H9 (cell line): ENCODE measurements around the gene DHCR7. TPM values are rescaled to one million over a fixed set of nuclear protein-coding genes. Genes with fewer than 3 reads are reported as not detected.

Experiments used
- DNase-seq: peaks from one replicate; pipeline ENCODE4 v3.0.0-alpha.2; 2017
- H2AFZ ChIP-seq: one replicate; pipeline ENCODE4 v1.6.1; 2013; ENCODE audit warnings: mild to moderate bottlenecking, low read length, control low read depth, moderate library complexity
- H2AK5ac ChIP-seq: 2 replicates; pipeline ENCODE4 v1.6.1; 2013; ENCODE audit warnings: low read length, control low read depth, mixed read lengths; ENCODE audit not compliant: insufficient read length
- H2BK120ac ChIP-seq: one replicate; pipeline ENCODE4 v1.6.1; 2013; ENCODE audit warnings: low read depth, mild to moderate bottlenecking, low read length, control low read depth, inconsistent platforms; ENCODE audit not compliant: poor library complexity, severe bottlenecking
- H2BK12ac ChIP-seq: 2 replicates; pipeline ENCODE4 v1.6.1; 2013; ENCODE audit warnings: low read length, control low read depth, mixed read lengths, low read depth; ENCODE audit not compliant: insufficient read length
- H2BK15ac ChIP-seq: 2 replicates; pipeline ENCODE4 v1.6.1; 2013; ENCODE audit warnings: low read depth, low read length, control low read depth
- H2BK20ac ChIP-seq: one replicate; pipeline ENCODE4 v1.6.1; 2013; ENCODE audit warnings: low read depth, mild to moderate bottlenecking, low read length, control low read depth, inconsistent platforms; ENCODE audit not compliant: poor library complexity, severe bottlenecking
- H2BK5ac ChIP-seq: 2 replicates; pipeline ENCODE4 v1.6.1; 2013; ENCODE audit warnings: low read length, control low read depth, mixed read lengths; ENCODE audit not compliant: insufficient read length
- H3K14ac ChIP-seq: 2 replicates; pipeline ENCODE4 v1.6.1; 2013; ENCODE audit warnings: low read length, control low read depth; ENCODE audit not compliant: insufficient read depth
- H3K18ac ChIP-seq: 2 replicates; pipeline ENCODE4 v1.6.1; 2013; ENCODE audit warnings: low read depth, mild to moderate bottlenecking, mixed read lengths, low read length, control low read depth; ENCODE audit not compliant: insufficient read length
- H3K23ac ChIP-seq: 2 replicates; pipeline ENCODE4 v1.6.1; 2013; ENCODE audit warnings: low read length, control low read depth, mixed read lengths, low read depth; ENCODE audit not compliant: insufficient read length
- H3K23me2 ChIP-seq: 2 replicates; pipeline ENCODE4 v1.6.1; 2013; ENCODE audit warnings: low read depth, mild to moderate bottlenecking, mixed read lengths, low read length, control low read depth; ENCODE audit not compliant: insufficient read length, poor library complexity, severe bottlenecking
- H3K27ac ChIP-seq: 2 replicates; pipeline ENCODE4 v1.5.1; 2013; ENCODE audit warnings: low read length, control low read depth, mixed read lengths, low read depth; ENCODE audit not compliant: insufficient read length
- H3K27me3 ChIP-seq: 2 replicates; pipeline ENCODE4 v1.6.1; 2013; ENCODE audit warnings: low read length, control low read depth, inconsistent platforms; ENCODE audit not compliant: insufficient read depth
- H3K4ac ChIP-seq: 2 replicates; pipeline ENCODE4 v1.6.1; 2013; ENCODE audit warnings: low read depth, mild to moderate bottlenecking, control low read depth, inconsistent platforms, low read length, moderate library complexity
- H3K4me1 ChIP-seq: 2 replicates; pipeline ENCODE4 v1.6.1; 2013; ENCODE audit warnings: low read length, control low read depth, inconsistent platforms; ENCODE audit not compliant: insufficient read depth
- H3K4me2 ChIP-seq: 2 replicates; pipeline ENCODE4 v1.6.1; 2013; ENCODE audit warnings: low read length, control low read depth, mixed read lengths; ENCODE audit not compliant: insufficient read length, insufficient read depth
- H3K56ac ChIP-seq: 2 replicates; pipeline ENCODE4 v1.6.1; 2013; ENCODE audit warnings: low read depth, mild to moderate bottlenecking, mixed read lengths, low read length, control low read depth; ENCODE audit not compliant: insufficient read length
- H3K79me1 ChIP-seq: 2 replicates; pipeline ENCODE4 v1.6.1; 2013; ENCODE audit warnings: low read depth, mild to moderate bottlenecking, moderate library complexity, low read length, control low read depth, inconsistent platforms; ENCODE audit not compliant: insufficient read depth, poor library complexity, severe bottlenecking
- H3K79me2 ChIP-seq: 2 replicates; pipeline ENCODE4 v1.6.1; 2013; ENCODE audit warnings: low read length, control low read depth, inconsistent platforms; ENCODE audit not compliant: insufficient read depth
- H3K9ac ChIP-seq: 2 replicates; pipeline ENCODE4 v1.6.1; 2013; ENCODE audit warnings: low read length, control low read depth, mixed read lengths; ENCODE audit not compliant: insufficient read length; ENCODE audit errors: extremely low read depth
- H3K9me3 ChIP-seq: one replicate; pipeline ENCODE4 v1.6.1; 2013; ENCODE audit warnings: low read depth, low read length, inconsistent platforms; ENCODE audit not compliant: control insufficient read depth
- H3T11ph ChIP-seq: one replicate; pipeline ENCODE4 v1.6.1; 2013; ENCODE audit warnings: mild to moderate bottlenecking, low read length, control low read depth, inconsistent platforms
- H4K20me1 ChIP-seq: one replicate; pipeline ENCODE4 v1.6.1; 2013; ENCODE audit not compliant: control insufficient read depth, insufficient read length, insufficient read depth
- H4K5ac ChIP-seq: 2 replicates; pipeline ENCODE4 v1.6.1; 2013; ENCODE audit warnings: low read depth, mild to moderate bottlenecking, mixed read lengths, low read length, control low read depth; ENCODE audit not compliant: insufficient read length
- H4K8ac ChIP-seq: replicated peaks from 2 replicates; pipeline ENCODE4 v1.6.1; 2013; ENCODE audit warnings: low read length, control low read depth, mixed read lengths, low read depth; ENCODE audit not compliant: insufficient read length
- H4K91ac ChIP-seq: 2 replicates; pipeline ENCODE4 v1.6.1; 2013; ENCODE audit warnings: low read depth, mild to moderate bottlenecking, moderate library complexity, mixed read lengths, low read length, control low read depth; ENCODE audit not compliant: insufficient read length
- H3K27ac Mint-ChIP-seq, 3 experiments: 2 replicates in 2 of 3; 3 replicates in 1 of 3; pipeline ENCODE4 v1.8.0; 2020 to 2021; ENCODE audit warnings: mixed read lengths in 3 of 3, mild to moderate bottlenecking in 1 of 3, moderate library complexity in 1 of 3
- H3K27me3 Mint-ChIP-seq: 2 replicates; pipeline ENCODE4 v1.8.0; 2021; ENCODE audit warnings: low read depth, mild to moderate bottlenecking, moderate library complexity, mixed read lengths
- H3K36me3 Mint-ChIP-seq, 3 experiments: 2 replicates in 2 of 3; 3 replicates in 1 of 3; pipeline ENCODE4 v1.8.0; 2020 to 2021; ENCODE audit warnings: low read depth in 3 of 3, mixed read lengths in 3 of 3; ENCODE audit not compliant: insufficient read depth in 1 of 3
- H3K4me1 Mint-ChIP-seq, 2 experiments: 2 replicates each; pipeline ENCODE4 v1.8.0; 2020; ENCODE audit warnings: mixed read lengths in 2 of 2
- H3K4me3 Mint-ChIP-seq, 2 experiments: 2 replicates in 1 of 2; 3 replicates in 1 of 2; pipeline ENCODE4 v1.8.0; 2020 to 2021; ENCODE audit warnings: mild to moderate bottlenecking in 2 of 2, mixed read lengths in 2 of 2, moderate library complexity in 1 of 2
- H3K9me3 Mint-ChIP-seq, 2 experiments: 2 replicates in 1 of 2; 3 replicates in 1 of 2; pipeline ENCODE4 v1.8.0; 2020; ENCODE audit warnings: mild to moderate bottlenecking in 2 of 2, mixed read lengths in 2 of 2, moderate library complexity in 1 of 2
- WGBS: extraction: QIAGEN DNeasy Blood & Tissue Kit; methylation state at CpG from one replicate; pipeline ENCODE4 v1.1.7; 2013; ENCODE audit warnings: missing lambda C conversion rate, low lambda C conversion rate, mixed read lengths; ENCODE audit not compliant: insufficient read length; ENCODE audit errors: extremely low coverage; 5-methylcytosine and 5-hydroxymethylcytosine counted together
- microRNA-seq: library from miRNA; unstranded; fragments of <30 nt; microRNA quantifications from one replicate; pipeline ENCODE4, GENCODE V29; 2020; ENCODE audit warnings: borderline microRNAs expressed
- total RNA-seq: library from RNA; stranded (reverse); gene quantifications from 2 replicates; pipeline ENCODE4 v1.2.1, GENCODE V29; 2021
- TF ChIP-seq, protein P1 (sequence below): fragments of 200-600 bp; sonication (generic); conservative IDR thresholded peaks from 3 replicates; pipeline ENCODE4 v1.8.0; 2021; ENCODE audit warnings: antibody characterized with exemption, mild to moderate bottlenecking

The DHCR7 gene
- total RNA-seq, 1 experiment from 2014 or later: 124 TPM

DNA sequence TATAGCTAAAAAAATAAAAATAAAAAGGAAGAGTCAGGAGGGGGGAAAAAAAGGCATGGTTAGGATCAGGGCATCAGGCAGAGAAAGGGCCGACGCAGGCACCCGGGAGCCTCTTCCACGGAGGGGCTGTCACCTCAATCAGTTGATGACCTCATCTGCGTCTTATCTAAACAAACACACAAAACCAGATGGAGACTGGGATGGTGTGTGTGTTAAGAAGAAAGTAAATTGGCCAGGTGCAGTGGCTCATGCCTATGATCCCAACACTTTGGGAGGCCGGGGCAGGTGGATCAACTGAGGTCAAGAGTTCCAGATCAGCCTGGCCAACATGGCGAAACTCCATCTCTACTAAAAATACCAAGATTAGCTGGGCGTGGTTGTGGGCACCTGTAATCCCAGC lies 63.6 kb downstream of the DHCR7 start:
- Histone ChIP-seq H3K79me2 (no peaks in the 10 kb centered on the region), H2BK5ac (no peak overlapping the region), H3K27me3 (no peaks in the 10 kb centered on the region), H3K9ac (no peak overlapping the region), H3K4me2 (no peak overlapping the region), H3K4me1 (peaks cover 4% of the 10 kb centered on the region), H2AFZ (no peak overlapping the region), H2AK5ac (no peak overlapping the region), H3K4ac (no peak overlapping the region), H3T11ph (no peak overlapping the region), H2BK12ac (no peak overlapping the region), H2BK120ac (no peak overlapping the region), H2BK15ac (no peak overlapping the region), H3K27ac (no peak overlapping the region), H3K79me1 (no peaks in the 10 kb centered on the region), H4K5ac (no peak overlapping the region), H3K23ac (no peak overlapping the region), H3K14ac (no peak overlapping the region), H3K9me3 (no peaks in the 10 kb centered on the region), H3K56ac (no peak overlapping the region), H4K20me1 (no peaks in the 10 kb centered on the region), H4K8ac (no peak overlapping the region), H3K23me2 (no peaks in the 10 kb centered on the region), H2BK20ac (no peak overlapping the region), H4K91ac (no peak overlapping the region), H3K18ac (no peak overlapping the region)
- peaks cover 8 to 38% of the 10 kb centered on the region in 2 experiments for H3K9me3 Mint-ChIP-seq
- TF ChIP-seq, protein P1, sequence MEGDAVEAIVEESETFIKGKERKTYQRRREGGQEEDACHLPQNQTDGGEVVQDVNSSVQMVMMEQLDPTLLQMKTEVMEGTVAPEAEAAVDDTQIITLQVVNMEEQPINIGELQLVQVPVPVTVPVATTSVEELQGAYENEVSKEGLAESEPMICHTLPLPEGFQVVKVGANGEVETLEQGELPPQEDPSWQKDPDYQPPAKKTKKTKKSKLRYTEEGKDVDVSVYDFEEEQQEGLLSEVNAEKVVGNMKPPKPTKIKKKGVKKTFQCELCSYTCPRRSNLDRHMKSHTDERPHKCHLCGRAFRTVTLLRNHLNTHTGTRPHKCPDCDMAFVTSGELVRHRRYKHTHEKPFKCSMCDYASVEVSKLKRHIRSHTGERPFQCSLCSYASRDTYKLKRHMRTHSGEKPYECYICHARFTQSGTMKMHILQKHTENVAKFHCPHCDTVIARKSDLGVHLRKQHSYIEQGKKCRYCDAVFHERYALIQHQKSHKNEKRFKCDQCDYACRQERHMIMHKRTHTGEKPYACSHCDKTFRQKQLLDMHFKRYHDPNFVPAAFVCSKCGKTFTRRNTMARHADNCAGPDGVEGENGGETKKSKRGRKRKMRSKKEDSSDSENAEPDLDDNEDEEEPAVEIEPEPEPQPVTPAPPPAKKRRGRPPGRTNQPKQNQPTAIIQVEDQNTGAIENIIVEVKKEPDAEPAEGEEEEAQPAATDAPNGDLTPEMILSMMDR: no peak
- H3K4me1 Mint-ChIP-seq: peaks cover 0 to 6% of the 10 kb centered on the region in 2 experiments; a peak in 3 of 4 replicates
- DNase-seq: no peak
- no peak overlapping the region for H3K4me3 Mint-ChIP-seq
- no CpG with 5 or more reads among the region's 8 CpGs for WGBS
- H3K36me3 Mint-ChIP-seq: peaks cover 0 to 13% (median 0%) of the 10 kb centered on the region in 3 experiments; a peak in 2 of 7 replicates
- H3K27me3 Mint-ChIP-seq: peaks cover 42% of the 10 kb centered on the region
- H3K27ac Mint-ChIP-seq: no peak overlapping the region

Small RNA genes within 50 kb of the gene (microRNA-seq; reads per million reads assigned to microRNA genes)
- not detected for gene MIR6754

Other genes with a start within 250 kb of the DHCR7 start
- gene SHANK2, start 195.8 kb downstream of the DHCR7 start, total RNA-seq: 22.1 and 23.8 TPM in 2 replicates
- 42.0 and 44.2 TPM in 2 replicates for gene NADSYN1, start 4.8 kb upstream of the DHCR7 start, total RNA-seq
- gene KRTAP5-7, start 78.9 kb upstream of the DHCR7 start, total RNA-seq: not detected in 2 replicates
- gene KRTAP5-8, start 89.6 kb upstream of the DHCR7 start, total RNA-seq: not detected in 2 replicates
- gene KRTAP5-9, start 100.0 kb upstream of the DHCR7 start, total RNA-seq: not detected in 2 replicates
- not detected in 2 replicates for gene KRTAP5-10, start 117.2 kb upstream of the DHCR7 start, total RNA-seq
- gene KRTAP5-11, start 134.5 kb upstream of the DHCR7 start, total RNA-seq: not detected in 2 replicates